ENCODE measurements around the gene PEAR1.
A peak's percentile ranks its signal among the peaks of the same experiment; 100 is the strongest.

The PEAR1 gene

GRCh38 chr1:156893048-156893953 lies at the start of gene PEAR1:
TSS of gene PEAR1 (plus strand) at chr1:156893718. CDS start at chr1:156903927, 10,209 bp downstream.
- DNase-seq = no peak

- DNase-seq = no peak
Observed at GRCh38 chr1:156844102-156844501, 49.4 kb upstream of the PEAR1 start.

- DNase-seq = no peak
Observed at GRCh38 chr1:156844638-156845037, 48.9 kb upstream of the PEAR1 start.

- DNase-seq = peak; percentile 15
Observed at GRCh38 chr1:156845055-156845952, 48.2 kb upstream of the PEAR1 start.

- no peak for DNase-seq
Observed at GRCh38 chr1:156845953-156846545, 47.5 kb upstream of the PEAR1 start.

- DNase-seq = no peak
Observed at GRCh38 chr1:156846643-156847042, 46.9 kb upstream of the PEAR1 start.

- DNase-seq = no peak
Observed at GRCh38 chr1:156847591-156848460, 45.7 kb upstream of the PEAR1 start.

- DNase-seq = peak; percentile 41
Observed at GRCh38 chr1:156848461-156849150, 44.9 kb upstream of the PEAR1 start.

GRCh38 chr1:156849151-156849496 lies 44.4 kb upstream of the PEAR1 start:
- DNase-seq = no peak

- DNase-seq = peak; percentile 38
Observed at GRCh38 chr1:156851779-156852417, 41.6 kb upstream of the PEAR1 start.

- DNase-seq = peak; percentile 97
Observed at GRCh38 chr1:156852418-156852874, 41.1 kb upstream of the PEAR1 start.

- no peak for DNase-seq
Observed at GRCh38 chr1:156853761-156854160, 39.8 kb upstream of the PEAR1 start.

- DNase-seq = no peak
Observed at GRCh38 chr1:156854634-156855033, 38.9 kb upstream of the PEAR1 start.

- DNase-seq = no peak
Observed at GRCh38 chr1:156856282-156856785, 37.2 kb upstream of the PEAR1 start.

- no peak for DNase-seq
Observed at GRCh38 chr1:156857532-156857931, 36.0 kb upstream of the PEAR1 start.

GRCh38 chr1:156858555-156858956 lies 35.0 kb upstream of the PEAR1 start:
- peak; percentile 21 for DNase-seq

- peak; percentile 52 for DNase-seq
Observed at GRCh38 chr1:156858959-156859522, 34.5 kb upstream of the PEAR1 start, which contains the start of gene INSRR. TSS of gene INSRR (minus strand) at chr1:156859117. CDS start at chr1:156858621, 496 bp downstream.

- peak; percentile 73 for DNase-seq
Observed at GRCh38 chr1:156859523-156860112, 33.9 kb upstream of the PEAR1 start.

- peak; percentile 77 for DNase-seq
Observed at GRCh38 chr1:156860113-156860627, 33.3 kb upstream of the PEAR1 start.

Data from DMS53 (cell line).